Fibroblast of skin of right biceps (primary cell): ENCODE measurements around the gene IGFBP5.

Experiments
- DNase-seq: peaks from one replicate; pipeline ENCODE4 v3.0.0-alpha.2; 2013

IGFBP5 gene

DNA sequence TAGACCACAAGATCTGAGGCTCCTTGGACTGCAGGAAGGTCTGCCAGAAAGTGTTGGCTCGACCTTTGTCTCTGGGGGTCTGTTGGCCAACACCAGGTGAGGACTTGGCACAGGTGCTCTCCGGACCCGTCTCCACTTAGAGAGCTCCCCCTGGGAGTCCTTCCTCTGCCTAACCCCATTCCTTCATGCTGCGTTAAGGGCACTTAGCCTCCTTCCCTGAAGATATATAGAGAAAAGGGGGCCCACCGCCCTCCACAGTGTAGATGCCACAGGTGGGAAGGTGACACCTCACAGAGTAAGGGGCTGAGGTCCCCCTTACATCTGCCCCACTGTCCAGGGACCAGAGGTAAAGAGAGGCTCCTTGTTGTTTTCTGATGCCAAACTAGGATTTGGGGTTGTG, 8.2 kb downstream of the IGFBP5 start:
- DNase-seq = no peak

DNA sequence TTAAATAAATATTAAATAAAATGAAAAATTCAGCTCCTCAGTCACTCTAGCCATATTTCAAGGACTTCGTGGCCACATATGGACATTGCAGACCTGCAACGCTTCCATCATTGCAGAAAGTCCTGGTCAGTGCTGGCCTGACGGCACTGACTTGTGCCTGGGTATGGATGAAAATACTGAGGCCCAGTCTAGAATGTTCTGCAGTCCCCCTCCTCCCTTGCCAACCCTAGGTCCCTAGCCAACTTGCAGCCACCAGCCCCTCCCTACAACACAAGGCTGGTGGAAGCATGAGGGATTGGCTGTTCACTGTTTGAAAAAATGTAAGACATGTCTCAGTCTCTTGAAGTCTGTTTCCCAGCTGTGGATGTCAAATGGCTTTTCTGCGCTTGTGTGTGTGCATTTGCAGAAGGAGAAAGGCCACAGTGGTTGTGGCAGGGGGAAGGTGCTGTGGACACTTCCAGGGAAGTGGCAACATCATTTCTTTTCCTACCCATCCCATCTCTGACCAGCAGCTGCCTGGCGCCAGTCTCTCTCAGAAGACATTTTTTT, 9.9 kb downstream of the IGFBP5 start:
- no peak for DNase-seq

DNA sequence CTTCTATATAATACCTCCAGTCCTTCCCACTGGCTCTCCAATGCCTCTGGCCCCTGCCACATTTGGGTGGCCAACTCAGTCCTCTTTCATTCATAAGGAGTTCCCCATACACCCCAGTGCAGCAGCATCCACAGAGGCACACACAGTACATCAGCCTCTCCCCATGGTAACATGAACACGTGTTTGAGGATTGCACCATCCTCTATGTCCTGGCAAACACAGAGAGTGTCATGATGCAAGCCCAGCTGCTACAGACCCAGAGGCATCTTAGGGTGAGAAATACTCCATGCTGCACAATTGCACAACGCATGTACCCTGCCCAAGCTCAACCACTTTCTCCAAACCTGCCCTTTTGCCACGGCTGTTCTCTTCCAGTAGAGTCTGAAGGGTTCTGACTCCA, 11.5 kb downstream of the IGFBP5 start:
- peak; percentile 84 for DNase-seq

DNA sequence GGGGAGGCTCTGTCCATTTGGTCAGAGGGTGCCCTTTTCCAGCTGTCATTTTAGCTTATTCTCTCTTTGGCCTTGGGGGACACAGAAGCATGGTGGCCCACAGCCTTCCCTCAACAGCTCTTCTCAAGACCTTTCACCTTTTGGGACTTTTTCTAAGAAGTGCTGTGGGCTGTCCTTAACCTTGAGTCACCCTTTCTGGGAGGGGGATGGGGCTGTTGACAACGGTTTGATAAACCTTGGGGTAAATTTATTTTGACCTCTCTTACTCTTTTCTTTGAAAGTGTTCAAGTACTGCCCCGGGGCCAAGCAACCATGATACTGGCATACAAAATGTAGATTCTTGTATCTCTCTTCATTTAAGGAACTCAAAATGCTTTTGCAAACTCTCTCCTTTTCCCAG, 13.7 kb downstream of the IGFBP5 start:
- no peak for DNase-seq

DNA sequence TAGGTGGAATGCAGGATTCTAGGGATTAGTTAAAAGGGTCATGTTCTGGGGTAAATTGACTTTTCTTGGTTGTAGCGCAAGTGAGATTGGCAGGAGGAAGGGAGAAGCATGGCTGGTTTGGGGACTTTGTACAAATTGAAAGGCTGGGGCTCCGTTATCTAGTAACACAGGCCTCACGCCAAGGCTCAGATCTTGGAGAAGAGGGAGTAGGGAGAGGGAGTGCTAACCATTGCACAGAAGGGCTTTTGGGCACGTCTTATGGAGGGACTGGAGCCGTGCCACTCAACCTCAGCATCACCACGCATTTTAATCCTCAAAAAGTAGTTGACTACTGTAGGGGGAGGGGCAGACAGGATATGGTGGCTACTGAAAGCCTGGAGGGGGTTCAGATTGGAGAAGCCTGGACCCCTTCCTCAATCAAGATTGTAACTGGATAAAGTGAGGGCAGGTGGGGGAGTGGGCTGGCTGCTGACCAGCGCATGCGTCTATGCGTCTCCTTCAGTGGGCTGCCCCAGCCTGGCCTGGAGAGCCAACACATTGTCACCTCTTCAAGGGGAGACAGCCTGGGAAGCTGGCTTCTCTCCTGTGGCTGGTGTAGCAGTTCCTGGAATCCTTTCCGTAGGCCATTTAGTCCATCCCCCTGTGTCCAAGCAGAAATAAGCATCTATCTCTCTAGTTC, 14.3 kb downstream of the IGFBP5 start:
- DNase-seq = no peak

DNA sequence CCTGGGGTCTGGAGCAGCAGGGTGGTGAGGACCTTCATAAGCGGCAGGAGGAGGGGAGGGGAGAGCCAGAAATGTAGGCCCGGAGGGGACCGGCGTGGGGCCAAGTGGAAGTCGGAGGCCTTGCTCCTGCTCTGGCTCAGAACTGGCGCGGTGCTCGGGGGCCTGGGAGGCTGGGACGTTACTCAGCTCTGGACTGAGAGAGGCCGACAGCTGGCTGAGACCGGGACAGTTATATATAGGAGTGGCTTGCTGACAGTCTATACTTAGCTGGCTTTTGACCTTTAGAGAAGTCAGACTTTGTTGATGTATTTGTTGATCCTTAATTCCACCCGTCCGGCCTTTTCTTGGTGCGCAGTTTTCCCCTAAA, 15.7 kb downstream of the IGFBP5 start:
- DNase-seq = no peak

DNA sequence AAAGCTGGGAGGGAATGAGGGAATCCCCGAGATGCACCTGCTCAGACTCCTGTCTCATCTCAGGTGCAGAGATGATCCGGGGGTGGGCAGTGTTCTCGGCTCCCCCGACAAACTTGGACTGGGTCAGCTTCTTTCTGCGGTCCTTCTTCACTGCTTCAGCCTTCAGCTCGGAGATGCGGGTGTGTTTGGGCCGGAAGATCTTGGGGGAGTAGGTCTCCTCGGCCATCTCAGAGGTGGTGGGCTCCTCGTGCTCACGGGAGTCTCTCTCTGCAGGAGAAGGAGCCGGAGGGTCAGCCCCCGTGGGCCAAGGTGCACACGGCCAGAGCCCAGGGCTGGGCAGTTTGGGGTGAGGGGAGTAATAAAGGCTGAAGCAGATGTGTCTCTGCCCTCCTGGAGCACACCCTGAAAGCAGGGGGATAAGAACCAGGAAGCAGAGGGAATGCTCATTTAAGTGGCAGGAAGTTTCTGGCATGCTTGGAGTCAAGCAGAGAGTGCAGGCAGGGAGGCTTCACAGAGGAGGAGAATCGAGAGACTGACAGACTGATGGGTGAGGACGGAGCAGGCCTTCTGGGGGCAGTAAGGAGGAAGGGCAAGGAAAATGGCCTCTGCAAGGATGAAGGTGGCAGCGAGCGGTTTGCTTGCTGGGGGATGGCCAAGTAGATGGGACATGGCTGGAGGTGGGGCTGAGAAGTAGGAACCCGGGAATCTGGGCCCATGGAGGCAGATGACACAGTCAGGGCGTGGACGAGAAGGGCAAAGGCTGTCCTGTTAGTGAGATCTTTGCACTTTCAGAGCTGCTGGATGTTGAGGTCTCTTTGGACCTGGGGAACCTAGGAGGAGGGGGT, 16.3 kb downstream of the IGFBP5 start:
- no peak for DNase-seq

DNA sequence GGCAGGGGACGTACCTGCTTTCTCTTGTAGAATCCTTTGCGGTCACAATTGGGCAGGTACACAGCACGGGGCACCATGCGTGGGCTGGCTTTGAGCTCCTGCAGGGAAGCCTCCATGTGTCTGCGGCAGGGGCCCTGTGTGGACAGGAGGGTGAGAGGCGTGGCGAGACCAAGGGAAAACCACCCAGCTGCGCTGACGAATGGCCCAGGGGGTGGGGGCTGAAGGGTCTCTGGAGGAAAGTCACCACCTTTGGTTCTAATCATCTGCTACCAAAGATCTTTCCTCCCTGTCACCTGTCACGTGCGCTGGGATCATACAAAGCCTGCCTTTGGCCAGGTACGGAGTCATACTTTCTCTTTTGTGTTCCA, 17.3 kb downstream of the IGFBP5 start:
- DNase-seq = no peak

DNA sequence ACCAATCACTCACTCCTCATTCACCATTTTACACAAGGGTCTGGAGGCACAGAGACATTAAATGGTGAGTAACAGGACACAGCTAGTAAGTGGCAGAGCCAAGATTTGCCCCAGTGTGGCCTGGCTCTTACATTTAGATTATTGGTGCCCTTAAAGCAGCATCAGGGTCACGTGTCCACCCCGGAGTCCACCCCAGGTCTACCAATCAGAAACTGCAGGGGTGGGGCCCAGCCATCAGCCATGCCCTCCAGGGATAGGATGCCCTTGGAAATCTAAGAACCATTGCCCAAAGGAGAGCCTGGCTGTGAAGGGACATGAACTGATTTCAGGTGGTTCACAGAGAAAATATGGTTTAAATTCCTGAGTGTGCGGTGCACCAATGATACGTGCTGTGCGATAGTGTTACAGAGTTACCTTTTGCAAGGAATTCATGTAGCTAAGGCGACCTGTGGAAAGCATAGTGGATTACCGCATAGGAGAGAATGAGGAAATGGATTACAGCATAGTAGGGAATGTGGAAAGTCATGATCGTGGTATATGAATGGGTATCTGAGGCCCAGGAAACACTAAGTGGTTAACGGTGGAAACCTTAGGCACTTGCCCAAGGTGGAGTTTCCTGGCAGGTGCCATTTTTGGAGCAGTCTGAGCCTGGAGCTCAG, 17.8 kb downstream of the IGFBP5 start:
- DNase-seq = no peak

DNA sequence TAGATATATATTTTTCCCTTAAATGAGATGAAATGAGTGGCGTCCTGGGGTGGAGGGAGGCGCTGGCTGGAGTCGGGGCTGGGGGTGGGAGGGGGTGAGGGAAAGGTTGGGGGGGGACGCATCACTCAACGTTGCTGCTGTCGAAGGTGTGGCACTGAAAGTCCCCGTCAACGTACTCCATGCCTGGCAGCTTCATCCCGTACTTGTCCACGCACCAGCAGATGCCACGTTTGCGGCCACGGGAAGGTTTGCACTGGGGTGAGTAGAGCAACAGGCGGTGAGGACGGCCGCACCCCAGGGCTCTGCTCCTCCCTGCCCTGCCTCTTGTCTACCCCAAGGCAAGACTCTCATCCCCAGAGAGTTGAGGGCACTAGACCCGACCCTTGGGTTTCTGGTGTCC, 18.7 kb downstream of the IGFBP5 start:
- DNase-seq = no peak

DNA sequence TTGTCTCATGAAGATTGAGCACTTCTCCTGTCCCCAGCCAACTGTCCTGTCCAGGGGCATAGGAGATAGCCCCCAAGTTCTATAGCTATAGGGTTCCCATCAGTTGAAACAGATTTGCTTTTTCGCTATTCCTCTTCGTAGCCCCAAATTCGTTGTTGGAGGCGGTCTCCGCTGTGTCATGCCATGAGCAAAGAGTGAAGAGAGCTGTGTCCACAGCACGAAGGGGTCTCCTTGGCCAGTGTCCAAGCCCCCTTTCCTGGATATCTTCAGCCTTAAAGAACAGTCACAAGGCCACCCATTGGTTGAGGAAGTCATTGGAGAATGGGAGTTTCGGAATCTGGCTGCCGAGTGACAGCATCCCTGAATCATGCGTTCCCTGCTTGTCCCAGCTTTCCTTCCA, 21.0 kb downstream of the IGFBP5 start:
- no peak for DNase-seq

DNA sequence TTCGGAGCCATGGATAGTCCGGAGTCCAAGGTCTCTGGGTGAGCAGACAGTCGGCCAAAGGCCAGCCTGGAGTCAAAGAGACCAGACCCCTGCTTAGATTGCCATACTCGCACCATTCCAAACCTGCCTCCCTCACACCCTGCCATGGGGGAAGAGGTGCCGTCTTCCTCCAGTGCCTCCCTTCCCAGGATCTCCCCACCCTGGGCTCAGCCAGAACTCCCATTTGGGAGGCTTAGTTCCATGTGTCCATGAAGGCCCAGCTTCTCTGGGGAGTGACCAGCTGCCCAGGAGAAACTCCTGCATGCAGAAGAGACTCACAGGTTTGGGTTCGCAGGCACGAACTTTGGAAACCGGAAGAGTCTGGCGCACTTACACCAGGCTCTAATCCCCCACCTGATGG, 21.7 kb downstream of the IGFBP5 start:
- DNase-seq = no peak

DNA sequence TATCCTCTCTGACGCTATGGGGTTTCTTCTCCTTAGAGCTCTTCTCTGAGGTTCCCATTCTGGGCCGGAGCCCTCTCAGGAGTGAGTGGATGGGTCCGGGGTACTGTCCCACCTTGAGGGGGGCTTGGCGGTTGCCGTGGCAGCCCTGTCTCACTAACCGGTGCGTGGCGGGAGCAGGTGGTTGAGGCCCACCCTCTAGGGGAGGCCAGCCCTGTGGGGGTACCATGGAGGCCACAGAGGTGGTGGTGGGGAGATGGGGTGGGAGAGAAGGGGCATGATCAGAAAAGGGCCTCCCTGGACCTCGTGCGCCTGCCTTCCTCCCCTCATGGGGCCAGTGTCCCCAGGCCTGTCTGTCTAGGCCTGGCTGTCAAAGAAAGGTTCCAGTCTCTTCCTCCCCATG, 22.3 kb downstream of the IGFBP5 start:
- no peak for DNase-seq

DNA sequence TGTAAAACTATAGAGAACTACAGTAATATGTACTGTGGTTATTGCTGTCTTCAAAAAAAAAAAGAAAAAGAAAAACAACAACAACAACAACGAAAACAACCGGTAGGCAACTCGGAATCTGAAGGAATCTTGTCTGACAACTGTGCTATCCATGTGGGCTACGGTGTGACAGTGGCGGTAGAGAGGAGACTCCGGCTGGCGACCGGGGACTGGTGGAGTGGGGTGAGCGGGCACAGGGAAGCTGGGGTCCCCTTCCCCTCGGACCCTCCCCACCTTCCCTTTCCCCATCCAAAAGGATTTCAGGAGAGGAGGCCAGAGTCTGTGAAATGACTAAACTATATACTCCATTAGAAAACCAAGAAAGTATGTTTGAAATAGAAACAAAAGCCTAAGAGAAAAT, 22.9 kb downstream of the IGFBP5 start:
- DNase-seq = no peak

DNA sequence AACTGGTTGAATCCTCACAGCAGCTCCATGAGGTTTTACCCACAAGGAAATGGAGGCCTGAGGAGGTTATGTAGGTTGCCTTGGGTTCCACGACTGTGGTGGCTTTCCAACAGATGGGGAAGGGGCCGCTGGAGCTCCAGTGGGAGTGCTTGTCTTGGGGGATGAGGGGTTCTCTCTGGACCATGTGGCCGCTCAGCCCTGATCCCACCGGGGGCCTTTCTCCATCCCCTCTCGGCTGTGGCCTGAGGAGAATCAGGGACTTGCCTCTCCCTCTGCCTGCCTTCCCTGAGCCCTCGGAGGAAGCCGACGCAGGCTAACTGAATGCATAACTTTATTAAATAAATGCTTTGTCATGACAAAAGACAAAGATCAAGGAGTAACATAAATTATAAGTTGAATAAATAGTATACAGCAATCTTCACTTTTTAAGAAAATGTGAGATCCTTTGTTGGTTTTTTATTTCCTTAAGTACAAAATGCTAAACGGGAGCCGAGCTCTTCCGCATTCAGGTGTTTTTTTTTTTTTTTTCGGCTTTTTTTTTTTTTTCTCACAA, 23.5 kb downstream of the IGFBP5 start:
- no peak for DNase-seq

DNA sequence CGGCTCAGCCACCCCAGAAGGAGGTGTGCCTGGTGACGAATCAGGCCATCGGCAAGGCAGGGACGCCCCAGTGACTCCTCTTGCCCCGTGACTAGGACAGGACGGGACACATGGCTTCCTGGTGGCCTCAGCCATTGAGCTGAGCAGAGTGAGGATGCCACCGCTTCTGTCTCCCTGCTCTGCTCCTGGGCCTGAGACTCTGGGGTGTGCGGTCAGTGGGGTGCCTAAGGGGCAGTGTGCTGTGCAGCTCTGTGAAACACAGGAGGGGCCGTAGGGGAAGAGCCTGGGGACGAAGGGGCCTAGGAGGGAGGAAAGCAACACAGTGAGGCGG, 24.3 kb downstream of the IGFBP5 start:
- no peak for DNase-seq

DNA sequence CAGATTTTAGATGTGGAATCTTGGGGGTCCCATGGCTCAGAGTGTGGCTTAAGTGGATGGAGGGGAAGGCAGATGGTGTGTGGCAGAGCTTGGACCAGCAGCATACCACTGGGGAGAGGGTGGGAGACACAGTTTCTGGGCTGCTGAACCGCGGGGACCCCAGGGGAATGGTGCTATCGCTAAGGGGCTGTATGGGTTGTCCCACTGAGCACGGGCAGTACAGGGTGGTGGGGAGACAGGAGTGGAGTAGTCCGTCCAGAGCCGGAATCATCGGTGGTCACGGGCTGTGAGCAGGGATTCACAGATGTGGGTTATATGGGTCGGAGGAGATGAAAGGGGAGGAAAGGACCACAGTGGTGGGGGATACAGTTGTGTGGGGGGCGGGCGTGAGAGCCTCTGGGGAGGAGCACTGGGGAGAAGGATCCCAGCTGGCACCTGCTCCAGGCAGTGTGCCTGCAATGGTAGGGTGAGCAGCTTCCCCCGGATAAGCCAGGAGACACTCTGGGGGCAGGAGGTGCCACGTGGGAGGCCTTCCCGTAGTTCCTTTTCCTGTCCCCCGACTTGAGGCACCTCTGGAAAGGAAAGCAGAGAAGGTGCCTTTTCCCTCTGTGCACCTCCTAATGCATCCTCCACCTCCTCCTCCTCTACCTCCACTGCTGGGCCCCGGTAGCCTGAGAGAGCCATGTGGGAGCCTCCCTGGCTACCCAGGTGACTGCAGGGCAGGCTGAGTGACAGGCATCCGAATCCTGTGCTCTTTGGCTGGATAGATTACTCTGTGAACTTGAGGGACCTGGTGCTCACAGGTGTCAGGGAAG, 24.9 kb downstream of the IGFBP5 start:
- DNase-seq = no peak

DNA sequence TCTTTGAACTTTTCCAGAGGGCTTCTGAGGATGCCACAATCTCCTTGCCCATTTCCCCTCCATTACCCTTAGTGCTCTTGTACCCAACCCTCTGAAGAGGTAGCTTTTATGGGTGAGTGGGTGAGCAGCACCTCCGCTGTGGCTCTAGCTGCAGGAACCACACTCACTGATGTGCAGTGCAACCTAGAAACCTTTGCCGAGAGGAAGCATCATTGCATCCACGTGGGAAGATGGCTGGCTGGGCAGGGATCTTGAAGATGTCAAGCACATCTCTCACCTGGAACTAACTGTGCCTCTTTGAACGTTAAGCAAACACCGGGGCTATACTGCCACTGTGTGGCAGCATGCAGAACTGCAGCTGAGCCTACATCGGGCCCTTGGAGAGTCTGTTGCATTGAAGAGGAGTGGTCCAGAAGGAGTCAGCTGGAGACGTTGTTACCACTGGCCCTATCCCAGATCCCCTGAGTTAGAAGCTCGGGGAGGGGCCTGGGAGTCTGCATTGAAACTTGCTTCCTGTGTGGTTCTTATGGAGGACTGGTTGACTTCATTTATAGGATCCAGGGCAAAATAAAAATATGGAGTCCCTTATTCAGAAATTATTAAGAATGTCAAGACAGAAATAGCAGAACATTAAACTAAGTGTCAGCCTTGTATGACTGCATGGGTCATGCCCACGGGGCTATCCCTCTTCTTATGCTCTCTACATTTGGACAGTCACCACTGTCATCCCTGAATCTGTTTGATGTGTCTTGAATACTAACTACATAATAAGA, 28.7 kb downstream of the IGFBP5 start:
- peak; percentile 61 for DNase-seq

DNA sequence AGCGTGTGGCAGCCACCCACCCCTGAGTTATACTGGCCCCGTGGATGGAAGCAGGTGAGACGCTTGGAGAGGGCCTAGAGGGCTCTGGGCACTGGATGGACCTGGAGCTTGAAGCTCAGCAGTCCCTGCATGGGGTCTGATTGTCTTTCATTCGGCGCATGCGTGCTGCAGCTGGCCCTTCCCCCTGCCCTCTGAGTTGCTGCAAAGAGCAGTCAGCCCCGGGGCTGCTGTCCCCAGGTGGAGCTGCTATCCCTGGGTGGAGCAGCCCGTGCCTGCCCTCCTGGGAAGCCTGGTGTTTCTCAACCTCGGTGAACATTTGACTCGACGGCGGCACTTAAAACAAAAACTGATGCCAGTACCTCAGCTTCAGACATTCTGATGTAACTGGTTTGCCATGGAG, 29.6 kb downstream of the IGFBP5 start:
- peak; percentile 39 for DNase-seq

DNA sequence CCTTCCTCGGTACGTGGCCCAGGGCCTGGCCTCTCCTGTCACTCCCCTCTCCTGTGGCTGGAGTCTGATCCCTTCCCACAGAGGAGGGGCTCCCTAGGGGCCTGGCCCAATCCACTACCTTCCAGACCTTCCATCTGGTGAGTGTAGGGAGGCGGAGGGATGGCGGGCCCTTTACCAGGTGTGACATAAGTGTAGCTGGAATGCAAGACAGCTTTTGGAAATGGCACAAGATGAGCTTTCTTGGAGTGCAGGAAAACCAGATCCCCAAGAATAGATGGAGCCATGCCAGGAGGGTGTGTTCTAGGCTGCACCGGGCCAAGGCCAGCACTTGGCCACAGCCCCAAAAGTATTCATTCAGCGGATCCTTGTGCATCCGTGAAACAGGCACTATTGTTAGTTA, 30.1 kb downstream of the IGFBP5 start:
- DNase-seq = peak; percentile 47

DNA sequence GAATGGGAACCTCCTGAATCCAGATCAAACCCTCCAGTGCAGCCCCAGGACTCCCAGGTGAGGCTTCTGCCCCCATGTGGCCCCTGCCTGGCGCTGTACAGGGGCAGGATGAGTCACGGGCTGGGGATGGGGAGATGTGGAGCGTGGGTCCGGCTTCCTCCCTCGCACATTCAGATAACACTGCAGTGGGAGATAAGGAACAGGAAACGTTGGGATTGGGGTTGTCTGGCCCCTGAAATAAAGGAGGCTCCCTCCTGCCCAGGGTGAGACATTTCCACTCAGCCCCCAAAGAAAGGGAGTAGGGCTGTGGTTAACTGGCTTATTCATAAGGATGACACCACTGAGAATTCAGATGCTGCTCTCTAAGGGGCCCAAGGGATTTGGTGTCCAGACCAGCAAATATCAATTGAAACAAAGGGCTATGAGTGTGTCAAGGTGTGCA, 30.7 kb downstream of the IGFBP5 start:
- DNase-seq = peak; percentile 56

DNA sequence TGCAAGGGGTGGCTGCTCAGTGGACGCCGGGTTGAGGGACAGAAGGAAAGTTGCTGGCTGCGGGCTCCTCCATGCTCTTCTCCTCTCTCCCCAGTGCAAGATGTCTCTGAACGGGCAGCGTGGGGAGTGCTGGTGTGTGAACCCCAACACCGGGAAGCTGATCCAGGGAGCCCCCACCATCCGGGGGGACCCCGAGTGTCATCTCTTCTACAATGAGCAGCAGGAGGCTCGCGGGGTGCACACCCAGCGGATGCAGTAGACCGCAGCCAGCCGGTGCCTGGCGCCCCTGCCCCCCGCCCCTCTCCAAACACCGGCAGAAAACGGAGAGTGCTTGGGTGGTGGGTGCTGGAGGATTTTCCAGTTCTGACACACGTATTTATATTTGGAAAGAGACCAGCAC, 31.5 kb downstream of the IGFBP5 start:
- no peak for DNase-seq
